ENCODE results near the gene RIN3. TPM values are rescaled to one million over a fixed set of nuclear protein-coding genes. Genes with fewer than 3 reads are reported as not detected.

The RIN3 gene
- total and polyA plus RNA-seq, 12 donors: 3.9 to 63.2 (median 30.3) TPM

- no peak overlapping the region for H3K27ac ChIP-seq
- intact Hi-C loops (cut with DNase I): loop anchor here in 1 of 2 donors (5.0 kb wide), 1 partner anchor 77 kb away; no protein-coding TSS in a partner anchor
- H3K36me3 ChIP-seq (replicated peaks in 1 of 2): peaks cover 0 to 15% of the 10 kb centered on the region in 2 donors
- no peak overlapping the region for H3K4me3 ChIP-seq
- TF ChIP-seq POLR2A (IDR thresholded peaks at IDR 0.05) (no peak), CTCF (IDR thresholded peaks at IDR 0.05) (no peak)
- no peaks in the 10 kb centered on the region for H3K9me3 ChIP-seq (replicated peaks in 1 of 3)
- DNase-seq: no peak
- no peaks in the 10 kb centered on the region for H3K27me3 ChIP-seq
- no peaks in the 10 kb centered on the region for H3K4me1 ChIP-seq (replicated peaks in 1 of 2)
- 89 to 99% (median 92%) methylated on average over 5 of the region's 5 CpGs for WGBS, 4 donors
Measured at GRCh38 chr14:92710001-92710341, 196.4 kb downstream of the RIN3 start.

GRCh38 chr14:92711976-92712653, 198.5 kb downstream of the RIN3 start:
- intact Hi-C loops (cut with DNase I): loop anchor here in 1 of 2 donors (5.0 kb wide), 1 partner anchor 75 kb away; no protein-coding TSS in a partner anchor
- DNase-seq: no peak
- no peaks in the 10 kb centered on the region for H3K9me3 ChIP-seq (replicated peaks in 1 of 3)
- H3K4me1 ChIP-seq (replicated peaks in 1 of 2): no peaks in the 10 kb centered on the region
- H3K27me3 ChIP-seq: no peaks in the 10 kb centered on the region
- H3K27ac ChIP-seq: no peak overlapping the region
- TF ChIP-seq POLR2A (IDR thresholded peaks at IDR 0.05): no peak
- no peak for TF ChIP-seq CTCF (IDR thresholded peaks at IDR 0.05)
- 89 to 92% (median 90%) methylated on average over 7 of the region's 7 CpGs for WGBS, 4 donors
- no peak overlapping the region for H3K4me3 ChIP-seq
- H3K36me3 ChIP-seq (replicated peaks in 1 of 2): peaks cover 0 to 6% of the 10 kb centered on the region in 2 donors

GRCh38 chr14:92712654-92713051, 199.1 kb downstream of the RIN3 start:
- WGBS, 4 donors: 95 to 100% (median 97%) methylated on average over 2 to 8 of the region's 8 CpGs
- intact Hi-C loops (cut with DNase I): loop anchor here in 1 of 2 donors (5.0 kb wide), 1 partner anchor 75 kb away; no protein-coding TSS in a partner anchor
- no peak for DNase-seq

More at GRCh38 chr14:92712654-92713051, 199.1 kb downstream of the RIN3 start:
- TF ChIP-seq POLR2A (IDR thresholded peaks at IDR 0.05): no peak
- no peak for TF ChIP-seq CTCF (IDR thresholded peaks at IDR 0.05)
- no peak overlapping the region for H3K4me3 ChIP-seq
- no peaks in the 10 kb centered on the region for H3K9me3 ChIP-seq (replicated peaks in 1 of 3)
- H3K4me1 ChIP-seq (replicated peaks in 1 of 2): no peaks in the 10 kb centered on the region
- H3K36me3 ChIP-seq (replicated peaks in 1 of 2): peaks cover 0 to 6% of the 10 kb centered on the region in 2 donors
- no peaks in the 10 kb centered on the region for H3K27me3 ChIP-seq
- no peak overlapping the region for H3K27ac ChIP-seq

Data from adrenal gland (tissue), 12 donors.